Urothelium cell line (cell line): ENCODE results near the gene PPM1N.
"Not testable (repeated sequence)": the region's sequence is repeated elsewhere in the genome, so short reads cannot be mapped to it uniquely, and the experiment has no call there.

ENCODE experiments used
- DNase-seq: peaks from one replicate; pipeline ENCODE4 v3.0.0; 2011; ENCODE audit warnings: low spot score, mixed read lengths
- FAIRE-seq: peaks from 2 replicates; lab custom pipeline; 2011; peaks lifted over from hg19 to GRCh38; lab: Jason Lieb, UNC

Gene PPM1N

GRCh38 chr19:45506989-45507871 is 9.0 kb downstream of the PPM1N start, which contains the start of gene VASP:
VASP (plus strand) TSS chr19:45507479; CDS start chr19:45507772, 293 bp downstream.
- FAIRE-seq: no peak
- peak; percentile 82 for DNase-seq

- no peak for FAIRE-seq
- DNase-seq: no peak
Observed at GRCh38 chr19:45507872-45508416, 9.7 kb downstream of the PPM1N start.

- FAIRE-seq: no peak
- no peak for DNase-seq
Observed at GRCh38 chr19:45508417-45508860, 10.2 kb downstream of the PPM1N start.

GRCh38 chr19:45508861-45509691 is 10.8 kb downstream of the PPM1N start:
- FAIRE-seq (no peak), DNase-seq (peak; percentile 74)

GRCh38 chr19:45509692-45510015 is 11.4 kb downstream of the PPM1N start:
- FAIRE-seq (no peak), DNase-seq (no peak)

- FAIRE-seq, DNase-seq: not testable (repeated sequence)
Observed at GRCh38 chr19:45510352-45510751, 12.1 kb downstream of the PPM1N start.

GRCh38 chr19:45511074-45511473 is 12.8 kb downstream of the PPM1N start:
- FAIRE-seq (no peak), DNase-seq (no peak)

- DNase-seq (no peak), FAIRE-seq (no peak)
Observed at GRCh38 chr19:45512881-45513483, 14.7 kb downstream of the PPM1N start.

GRCh38 chr19:45514376-45515051 is 16.3 kb downstream of the PPM1N start:
- FAIRE-seq: no peak

GRCh38 chr19:45515081-45515624 is 16.9 kb downstream of the PPM1N start:
- FAIRE-seq (no peak), DNase-seq (no peak)

More at GRCh38 chr19:45514376-45515051, 16.3 kb downstream of the PPM1N start:
- no peak for DNase-seq

- DNase-seq (no peak), FAIRE-seq (no peak)
Observed at GRCh38 chr19:45515807-45516401, 17.7 kb downstream of the PPM1N start.

- no peak for FAIRE-seq
Observed at GRCh38 chr19:45517238-45517637, 19.0 kb downstream of the PPM1N start.

GRCh38 chr19:45517641-45518468 is 19.6 kb downstream of the PPM1N start:
- DNase-seq (no peak), FAIRE-seq (no peak)

More at GRCh38 chr19:45517238-45517637, 19.0 kb downstream of the PPM1N start:
- DNase-seq: no peak

- no peak for FAIRE-seq
- no peak for DNase-seq
Observed at GRCh38 chr19:45518469-45518826, 20.2 kb downstream of the PPM1N start.

GRCh38 chr19:45522010-45522941 is 24.0 kb downstream of the PPM1N start:
- FAIRE-seq: no peak
- DNase-seq: no peak

- FAIRE-seq: no peak
- peak; percentile 87 for DNase-seq
Observed at GRCh38 chr19:45523642-45524256, 25.5 kb downstream of the PPM1N start.

- FAIRE-seq: no peak
- DNase-seq: no peak
Observed at GRCh38 chr19:45524575-45525129, 26.4 kb downstream of the PPM1N start.
